ENCODE results near the gene PELO. TPM values are rescaled to one million over a fixed set of nuclear protein-coding genes. Genes with fewer than 3 reads are reported as not detected.
"Not testable (repeated sequence)": the region's sequence is repeated elsewhere in the genome, so short reads cannot be mapped to it uniquely, and the experiment has no call there.

Gene PELO
- total RNA-seq, 1 experiment from 2014 or later, result 21.5 TPM

- Histone ChIP-seq H3F3A (ENCODE audit: insufficient read depth, low read depth) (no peaks in the 10 kb centered on the region), H4K20me1 (ENCODE audit: insufficient read depth) (no peaks in the 10 kb centered on the region), H2AFZ (no peak overlapping the region), H3K9me3 (ENCODE audit: insufficient read depth, low read depth) (no peaks in the 10 kb centered on the region), H3K4me2 (no peak overlapping the region), H3K27me3 (ENCODE audit: insufficient read depth, low read depth) (no peaks in the 10 kb centered on the region), H3K9me2 (ENCODE audit: insufficient read depth) (no peaks in the 10 kb centered on the region), H3K4me3 (no peak overlapping the region), H3K36me3 (ENCODE audit: low read depth) (no peaks in the 10 kb centered on the region), H3K4me1 (replicated peaks; ENCODE audit: insufficient read depth) (no peaks in the 10 kb centered on the region), H3K79me2 (ENCODE audit: low read depth) (no peaks in the 10 kb centered on the region), H3K27ac (no peak overlapping the region)
- TF ChIP-seq EZH2 (IDR thresholded peaks at IDR 0.05; ENCODE audit: low read depth), result no peak
- no peak for TF ChIP-seq CTCF (conservative IDR thresholded peaks at IDR 0.05)
- CTCF ChIA-PET, result no interaction called here
- no TSS peak for BruUV-seq (replicated peaks)
- no peak for DNase-seq
- intact Hi-C loops (cut with micrococcal nuclease; ENCODE audit: unreplicated experiment), result no loop called here
- POLR2A ChIA-PET (ENCODE audit: unreplicated experiment), result no interaction called here
These were observed 44.7 kb upstream of the PELO start for GRCh38 chr5:52743012-52743411.

GRCh38 chr5:52743529-52743928 lies 44.2 kb upstream of the PELO start:
- TF ChIP-seq CTCF (conservative IDR thresholded peaks at IDR 0.05) (no peak), EZH2 (IDR thresholded peaks at IDR 0.05; ENCODE audit: low read depth) (no peak)
- ChIA-PET CTCF (no interaction called here), POLR2A (ENCODE audit: unreplicated experiment) (no interaction called here)
- Histone ChIP-seq H2AFZ (no peak overlapping the region), H3K4me1 (replicated peaks; ENCODE audit: insufficient read depth) (no peaks in the 10 kb centered on the region), H3K9me3 (ENCODE audit: insufficient read depth, low read depth) (no peaks in the 10 kb centered on the region), H4K20me1 (ENCODE audit: insufficient read depth) (no peaks in the 10 kb centered on the region), H3K4me2 (no peak overlapping the region), H3K36me3 (ENCODE audit: low read depth) (no peaks in the 10 kb centered on the region), H3K27me3 (ENCODE audit: insufficient read depth, low read depth) (no peaks in the 10 kb centered on the region), H3K79me2 (ENCODE audit: low read depth) (no peaks in the 10 kb centered on the region), H3K9me2 (ENCODE audit: insufficient read depth) (no peaks in the 10 kb centered on the region), H3F3A (ENCODE audit: insufficient read depth, low read depth) (no peaks in the 10 kb centered on the region), H3K4me3 (no peak overlapping the region), H3K27ac (no peak overlapping the region)
- intact Hi-C loops (cut with micrococcal nuclease; ENCODE audit: unreplicated experiment), result no loop called here
- DNase-seq, result no peak
- no TSS peak for BruUV-seq (replicated peaks)

- no peaks in the 10 kb centered on the region for H3K79me2 ChIP-seq (ENCODE audit: low read depth)
- H3K36me3 ChIP-seq (ENCODE audit: low read depth), result no peaks in the 10 kb centered on the region
- no peaks in the 10 kb centered on the region for H3K4me1 ChIP-seq (replicated peaks; ENCODE audit: insufficient read depth)
- ChIA-PET POLR2A (ENCODE audit: unreplicated experiment) (no interaction called here), CTCF (no interaction called here)
- DNase-seq, result no peak
- no peaks in the 10 kb centered on the region for H3K27me3 ChIP-seq (ENCODE audit: insufficient read depth, low read depth)
- no TSS peak for BruUV-seq (replicated peaks)
- H3K4me2 ChIP-seq, result no peak overlapping the region
- H3K27ac ChIP-seq, result no peak overlapping the region
- H2AFZ ChIP-seq, result no peak overlapping the region
- no peaks in the 10 kb centered on the region for H3F3A ChIP-seq (ENCODE audit: insufficient read depth, low read depth)
- no peak for TF ChIP-seq CTCF (conservative IDR thresholded peaks at IDR 0.05)
- no peak for TF ChIP-seq EZH2 (IDR thresholded peaks at IDR 0.05; ENCODE audit: low read depth)
- H3K9me2 ChIP-seq (ENCODE audit: insufficient read depth), result no peaks in the 10 kb centered on the region
- no peak overlapping the region for H3K4me3 ChIP-seq
- no peaks in the 10 kb centered on the region for H4K20me1 ChIP-seq (ENCODE audit: insufficient read depth)
- no peaks in the 10 kb centered on the region for H3K9me3 ChIP-seq (ENCODE audit: insufficient read depth, low read depth)
- intact Hi-C loops (cut with micrococcal nuclease; ENCODE audit: unreplicated experiment), result no loop called here
These were observed 43.7 kb upstream of the PELO start for GRCh38 chr5:52743970-52744369.

- not testable (repeated sequence) for H3K79me2 ChIP-seq (ENCODE audit: low read depth); BruUV-seq (replicated peaks); H3K9me2 ChIP-seq (ENCODE audit: insufficient read depth)
These were observed 42.8 kb upstream of the PELO start for GRCh38 chr5:52744867-52745458.

More at GRCh38 chr5:52744867-52745458, 42.8 kb upstream of the PELO start:
- H3K27ac ChIP-seq; H3K36me3 ChIP-seq (ENCODE audit: low read depth); H3K4me2 ChIP-seq; POLR2A ChIA-PET (ENCODE audit: unreplicated experiment); H4K20me1 ChIP-seq (ENCODE audit: insufficient read depth); H3K4me3 ChIP-seq; H3F3A ChIP-seq (ENCODE audit: insufficient read depth, low read depth); intact Hi-C loops (cut with micrococcal nuclease; ENCODE audit: unreplicated experiment); H3K9me3 ChIP-seq (ENCODE audit: insufficient read depth, low read depth); CTCF ChIA-PET; H3K4me1 ChIP-seq (replicated peaks; ENCODE audit: insufficient read depth); H2AFZ ChIP-seq; DNase-seq; H3K27me3 ChIP-seq (ENCODE audit: insufficient read depth, low read depth): not testable (repeated sequence)

All from PC-9 (cell line).